ENCODE results near the gene DCST2.

- peak in 1 of 7 experiments; percentile 20 for TF ChIP-seq CTCF (IDR thresholded peaks at IDR 0.05)
- no peak for TF ChIP-seq POLR2A (IDR thresholded peaks at IDR 0.05)
Measured at GRCh38 chr1:154992721-154993571, 40.6 kb downstream of the DCST2 start.

Data from body of pancreas (tissue), 4 donors.